GM13977 (cell line): ENCODE data around the gene LAMC1.

Experiments used
- DNase-seq: peaks from one replicate; pipeline ENCODE4 v3.0.0; 2012; ENCODE audit warnings: low spot score
- CTCF ChIP-seq: IDR thresholded peaks from 2 replicates; pipeline ENCODE4 v1.5.1; 2012; ENCODE audit warnings: mild to moderate bottlenecking, control low read depth; ENCODE audit not compliant: insufficient read depth; ENCODE audit errors: extremely low read depth, missing control alignments
- in situ Hi-C: fragments of 300-500 bp; cut with MboI; formaldehyde crosslinking; loops from one replicate; pipeline ENCODE4 v1.12.0; 2022; ENCODE audit warnings: low sequenced_read_pairs, low pct_unique_long_range_greater_than_20kb, mixed read lengths, inconsistent platforms; ENCODE audit not compliant: unreplicated experiment

Gene LAMC1

GRCh38 chr1:183152180-183152579, 129.0 kb downstream of the LAMC1 start:
- in situ Hi-C loops: no loop called here
- no peak for DNase-seq
- TF ChIP-seq CTCF: no peak

GRCh38 chr1:183155939-183156338, 132.7 kb downstream of the LAMC1 start:
- no peak for DNase-seq
- in situ Hi-C loops: no loop called here
- TF ChIP-seq CTCF: no peak

- DNase-seq: no peak
These were observed 136.7 kb downstream of the LAMC1 start for GRCh38 chr1:183159960-183160359.

GRCh38 chr1:183161391-183161790, 138.2 kb downstream of the LAMC1 start:
- DNase-seq: no peak
- in situ Hi-C loops: no loop called here
- no peak for TF ChIP-seq CTCF

More at GRCh38 chr1:183159960-183160359, 136.7 kb downstream of the LAMC1 start:
- TF ChIP-seq CTCF: no peak
- in situ Hi-C loops: no loop called here

- in situ Hi-C loops: no loop called here
- no peak for TF ChIP-seq CTCF
- no peak for DNase-seq
These were observed 140.1 kb downstream of the LAMC1 start for GRCh38 chr1:183163316-183163715.

GRCh38 chr1:183164340-183164739, 141.1 kb downstream of the LAMC1 start:
- in situ Hi-C loops: no loop called here
- no peak for TF ChIP-seq CTCF
- DNase-seq: no peak

- no peak for DNase-seq
- in situ Hi-C loops: no loop called here
- TF ChIP-seq CTCF: no peak
These were observed 141.7 kb downstream of the LAMC1 start for GRCh38 chr1:183164963-183165362.
